ENCODE measurements around the gene MIEF1. TPM values are rescaled to one million over a fixed set of nuclear protein-coding genes. Genes with fewer than 3 reads are reported as not detected.

Gene MIEF1
- total RNA-seq, 4 donors from 2014 or later = 12.8 to 27.1 (median 20.2) TPM

- intact Hi-C loops (cut with DNase I; ENCODE audit: low total_unique reads) = no loop called here
- DNase-seq (ENCODE audit: low spot score in 2 of 2) = no peak
- no peak overlapping the region for H3K4me3 ChIP-seq (ENCODE audit: low read depth, poor library complexity, severe bottlenecking)
- WGBS, 2 donors = 6 to 9% methylated on average over 15 to 21 of the region's 34 CpGs
- no peak for TF ChIP-seq POLR2A (IDR thresholded peaks at IDR 0.05)
- TF ChIP-seq, protein P1, sequence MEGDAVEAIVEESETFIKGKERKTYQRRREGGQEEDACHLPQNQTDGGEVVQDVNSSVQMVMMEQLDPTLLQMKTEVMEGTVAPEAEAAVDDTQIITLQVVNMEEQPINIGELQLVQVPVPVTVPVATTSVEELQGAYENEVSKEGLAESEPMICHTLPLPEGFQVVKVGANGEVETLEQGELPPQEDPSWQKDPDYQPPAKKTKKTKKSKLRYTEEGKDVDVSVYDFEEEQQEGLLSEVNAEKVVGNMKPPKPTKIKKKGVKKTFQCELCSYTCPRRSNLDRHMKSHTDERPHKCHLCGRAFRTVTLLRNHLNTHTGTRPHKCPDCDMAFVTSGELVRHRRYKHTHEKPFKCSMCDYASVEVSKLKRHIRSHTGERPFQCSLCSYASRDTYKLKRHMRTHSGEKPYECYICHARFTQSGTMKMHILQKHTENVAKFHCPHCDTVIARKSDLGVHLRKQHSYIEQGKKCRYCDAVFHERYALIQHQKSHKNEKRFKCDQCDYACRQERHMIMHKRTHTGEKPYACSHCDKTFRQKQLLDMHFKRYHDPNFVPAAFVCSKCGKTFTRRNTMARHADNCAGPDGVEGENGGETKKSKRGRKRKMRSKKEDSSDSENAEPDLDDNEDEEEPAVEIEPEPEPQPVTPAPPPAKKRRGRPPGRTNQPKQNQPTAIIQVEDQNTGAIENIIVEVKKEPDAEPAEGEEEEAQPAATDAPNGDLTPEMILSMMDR (IDR thresholded peaks at IDR 0.05) = no peak
These were observed 56.2 kb downstream of the MIEF1 start for GRCh38 chr22:39558254-39558727.

DNA sequence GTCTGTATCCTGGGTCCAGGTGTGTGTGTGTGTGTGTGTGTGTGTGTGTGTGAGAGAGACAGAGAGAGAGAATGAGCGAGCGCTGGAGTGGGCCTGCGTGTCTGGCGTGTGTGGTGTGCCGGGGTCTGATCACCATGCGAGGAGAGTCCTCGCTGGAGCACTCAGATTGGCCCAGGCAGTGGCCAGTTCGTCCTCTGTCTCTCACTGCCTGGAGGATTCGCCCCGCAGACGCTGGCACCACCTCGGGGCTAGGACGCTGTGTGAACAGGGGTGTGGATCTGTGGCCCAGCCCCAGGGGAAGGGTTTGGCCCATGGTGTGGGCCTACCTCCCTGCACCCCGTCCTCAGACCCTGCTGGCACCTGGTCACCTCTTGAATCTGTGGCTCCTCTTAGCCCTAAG is 56.9 kb downstream of the MIEF1 start:
- intact Hi-C loops (cut with DNase I; ENCODE audit: low total_unique reads) = no loop called here
- TF ChIP-seq POLR2A (IDR thresholded peaks at IDR 0.05) = no peak
- 80 to 82% methylated on average over 14 of the region's 14 CpGs for WGBS, 2 donors
- H3K4me3 ChIP-seq (ENCODE audit: low read depth, poor library complexity, severe bottlenecking) = no peak overlapping the region
- DNase-seq (ENCODE audit: low spot score in 2 of 2) = no peak

- WGBS, 2 donors = 47 to 50% methylated on average over 11 of the region's 11 CpGs
- DNase-seq (ENCODE audit: low spot score in 2 of 2) = no peak
- TF ChIP-seq, protein P1 (IDR thresholded peaks at IDR 0.05) = no peak
- no peak for TF ChIP-seq POLR2A (IDR thresholded peaks at IDR 0.05)
- H3K4me3 ChIP-seq (ENCODE audit: low read depth, poor library complexity, severe bottlenecking) = no peak overlapping the region
- intact Hi-C loops (cut with DNase I; ENCODE audit: low total_unique reads) = no loop called here
These were observed 57.5 kb downstream of the MIEF1 start for GRCh38 chr22:39559456-39560105.

- TF ChIP-seq POLR2A (IDR thresholded peaks at IDR 0.05) = no peak
- TF ChIP-seq, protein P1 (IDR thresholded peaks at IDR 0.05) = no peak
- no peak for DNase-seq (ENCODE audit: low spot score in 2 of 2)
- H3K4me3 ChIP-seq (ENCODE audit: low read depth, poor library complexity, severe bottlenecking) = no peak overlapping the region
- intact Hi-C loops (cut with DNase I; ENCODE audit: low total_unique reads) = no loop called here
- 36 to 38% methylated on average over 6 of the region's 6 CpGs for WGBS, 2 donors
These were observed 58.0 kb downstream of the MIEF1 start for GRCh38 chr22:39560127-39560526.

GRCh38 chr22:39562839-39563489 is 60.9 kb downstream of the MIEF1 start:
- intact Hi-C loops (cut with DNase I; ENCODE audit: low total_unique reads) = no loop called here
- no peak overlapping the region for H3K4me3 ChIP-seq (ENCODE audit: low read depth, poor library complexity, severe bottlenecking)
- TF ChIP-seq, protein P1 (IDR thresholded peaks at IDR 0.05) = no peak
- TF ChIP-seq POLR2A (IDR thresholded peaks at IDR 0.05) = no peak
- DNase-seq (ENCODE audit: low spot score in 2 of 2) = no peak
- 72 to 78% methylated on average over 9 of the region's 9 CpGs for WGBS, 2 donors

GRCh38 chr22:39563571-39564428 is 61.7 kb downstream of the MIEF1 start:
- 78 to 91% methylated on average over 7 of the region's 7 CpGs for WGBS, 2 donors
- TF ChIP-seq POLR2A (IDR thresholded peaks at IDR 0.05) = no peak
- TF ChIP-seq, protein P1 (IDR thresholded peaks at IDR 0.05) = peak in 1 of 3 donors; percentile 4
- H3K4me3 ChIP-seq (ENCODE audit: low read depth, poor library complexity, severe bottlenecking) = no peak overlapping the region
- intact Hi-C loops (cut with DNase I; ENCODE audit: low total_unique reads) = no loop called here
- DNase-seq (ENCODE audit: low spot score in 2 of 2) = no peak

All from lower leg skin (tissue), 4 donors.